Activated CD4-positive, alpha-beta T cell treated with anti-CD3 and anti-CD28 coated beads, Interleukin-2, amount 10 ng/mL, durations not matched to agents 24 days and 14 days (primary cell): ENCODE results near the gene COL5A2. TPM values are rescaled to one million over a fixed set of nuclear protein-coding genes. Genes with fewer than 3 reads are reported as not detected.
A peak's percentile ranks its signal among the peaks of the same experiment; 100 is the strongest.

ENCODE experiments used
- DNase-seq: peaks from one replicate; pipeline ENCODE4 v3.0.0; 2022
- H3K27ac Mint-ChIP-seq: one replicate; pipeline ENCODE4 v1.8.0; 2022; ENCODE audit warnings: mild to moderate bottlenecking, mixed read lengths
- H3K27me3 Mint-ChIP-seq: one replicate; pipeline ENCODE4 v1.8.0; 2022; ENCODE audit warnings: mixed read lengths
- H3K36me3 Mint-ChIP-seq: one replicate; pipeline ENCODE4 v1.8.0; 2022; ENCODE audit warnings: low read depth, mild to moderate bottlenecking, mixed read lengths
- H3K4me1 Mint-ChIP-seq: one replicate; pipeline ENCODE4 v1.8.0; 2021; ENCODE audit warnings: mixed read lengths
- H3K4me3 Mint-ChIP-seq: one replicate; pipeline ENCODE4 v1.8.0; 2022; ENCODE audit warnings: mild to moderate bottlenecking, moderate library complexity, mixed read lengths
- H3K9me3 Mint-ChIP-seq: one replicate; pipeline ENCODE4 v1.8.0; 2021; ENCODE audit warnings: mixed read lengths
- intact Hi-C: fragments of 100-400 bp; cut with micrococcal nuclease; formaldehyde crosslinking; loops from one replicate; pipeline ENCODE4 v1.15.1; 2023
- total RNA-seq: library from RNA; stranded (reverse); gene quantifications from 2 replicates; pipeline ENCODE4 v1.2.3, GENCODE V29; 2022

Gene COL5A2
- total RNA-seq: 0.49 and 0.66 TPM in 2 replicates

DNA sequence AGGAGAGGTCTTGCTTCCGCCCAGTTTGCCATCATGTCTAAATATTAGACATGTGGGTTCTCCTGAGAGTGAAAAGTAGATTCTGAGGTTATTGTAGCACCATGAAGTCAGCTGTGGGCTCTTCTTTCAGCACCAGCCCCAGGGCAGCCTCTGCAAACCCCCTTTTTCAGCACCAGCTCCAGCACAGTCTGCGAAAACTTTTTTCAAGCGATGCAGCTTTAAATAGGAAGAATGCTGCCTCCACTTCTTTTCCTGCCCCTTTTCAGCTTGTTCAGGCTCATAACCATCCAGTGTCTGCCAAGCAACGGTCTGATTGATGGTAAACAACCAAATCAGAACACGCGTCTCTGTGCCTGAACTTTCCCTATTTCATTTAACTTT lies at the start of gene COL5A2:
Gene COL5A2 (minus strand): TSS at position 192 of the 381 bp plus-strand sequence. CDS start 157 bp downstream, at position 35.
- intact Hi-C loops: no loop called here
- Mint-ChIP-seq H3K4me3 (no peak within 1 kb of the TSS), H3K36me3 (no peaks in the 10 kb centered on the region), H3K27ac (no peak within 1 kb of the TSS), H3K9me3 (no peaks in the 10 kb centered on the region), H3K4me1 (peaks cover 2% of the 10 kb centered on the region), H3K27me3 (peaks cover 21% of the 10 kb centered on the region)
- DNase-seq: no peak

DNA sequence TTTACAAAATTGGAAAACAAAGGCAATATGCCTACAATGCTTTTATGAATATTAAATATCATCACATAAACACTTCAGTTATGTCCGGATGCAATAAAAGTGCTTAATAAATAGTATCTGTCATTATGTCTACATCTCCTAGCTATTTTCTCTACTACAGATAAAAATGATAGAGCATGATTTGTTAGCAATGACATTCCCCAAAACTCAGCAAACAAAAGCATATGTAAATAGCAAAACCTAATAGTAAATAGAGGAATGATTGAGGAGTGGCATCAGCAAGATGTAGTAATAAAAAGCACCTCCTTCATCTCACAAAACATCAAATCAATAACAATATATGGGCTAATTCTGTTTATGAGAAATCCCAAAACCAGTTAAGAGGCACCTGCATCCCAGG lies 46.5 kb upstream of the COL5A2 start:
- no peak overlapping the region for H3K27ac Mint-ChIP-seq
- no peaks in the 10 kb centered on the region for H3K36me3 Mint-ChIP-seq
- H3K27me3 Mint-ChIP-seq: no peaks in the 10 kb centered on the region
- no peak overlapping the region for H3K4me3 Mint-ChIP-seq
- no peak for DNase-seq
- no peaks in the 10 kb centered on the region for H3K4me1 Mint-ChIP-seq
- H3K9me3 Mint-ChIP-seq: no peaks in the 10 kb centered on the region
- intact Hi-C loops: no loop called here

DNA sequence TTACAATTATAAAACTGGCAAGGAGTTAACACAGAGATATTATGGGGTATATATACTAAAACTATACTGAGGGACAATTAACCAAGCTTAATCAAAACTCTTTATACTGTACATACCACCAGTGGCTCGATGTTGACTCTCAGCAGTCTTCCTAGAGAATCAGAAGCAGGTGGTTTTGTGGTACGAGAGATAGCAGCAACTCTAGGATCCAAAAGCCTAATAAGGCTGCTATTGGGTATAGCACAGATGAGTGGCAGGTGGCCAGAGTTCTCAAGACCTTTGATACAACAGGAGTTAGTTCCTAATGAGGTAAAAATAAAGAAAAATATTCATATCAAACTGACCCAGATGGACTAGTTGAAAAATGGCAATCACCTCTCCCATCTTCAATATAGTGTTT lies 45.5 kb upstream of the COL5A2 start:
- H3K4me1 Mint-ChIP-seq: no peaks in the 10 kb centered on the region
- H3K27me3 Mint-ChIP-seq: no peaks in the 10 kb centered on the region
- no peaks in the 10 kb centered on the region for H3K9me3 Mint-ChIP-seq
- no peak overlapping the region for H3K27ac Mint-ChIP-seq
- DNase-seq: no peak
- H3K36me3 Mint-ChIP-seq: no peaks in the 10 kb centered on the region
- no peak overlapping the region for H3K4me3 Mint-ChIP-seq
- intact Hi-C loops: no loop called here

DNA sequence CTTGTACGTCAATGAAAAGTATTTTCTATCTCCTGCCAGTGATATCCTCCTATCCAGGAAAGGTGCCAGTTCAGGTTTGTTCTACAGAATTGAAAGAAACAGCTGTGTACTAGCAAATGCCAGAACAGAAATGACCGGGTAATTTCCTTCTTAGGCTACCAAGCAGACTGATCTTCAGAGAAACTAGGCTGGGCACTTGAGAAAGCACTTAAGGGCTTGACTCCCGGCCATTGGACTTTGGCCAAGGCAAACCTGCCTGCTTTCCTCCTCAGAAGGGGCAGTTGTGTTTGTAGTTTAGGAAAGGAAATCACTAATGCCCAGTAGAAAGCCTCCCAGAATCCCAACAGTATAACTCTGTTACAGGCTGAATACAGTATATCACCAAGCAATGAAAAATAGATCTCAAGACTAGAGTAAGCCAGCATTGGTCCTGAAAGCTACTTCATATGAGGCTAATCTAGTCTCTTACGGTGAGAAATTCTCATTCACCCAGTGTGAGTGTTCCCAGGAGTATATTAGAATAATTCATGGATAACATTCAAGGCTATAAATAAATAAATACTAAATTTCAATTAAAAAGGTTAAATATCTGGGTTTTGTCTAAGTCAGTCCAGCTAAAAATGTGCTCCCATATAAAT lies 43.0 kb upstream of the COL5A2 start:
- Mint-ChIP-seq H3K9me3 (no peaks in the 10 kb centered on the region), H3K4me1 (no peaks in the 10 kb centered on the region)

DNA sequence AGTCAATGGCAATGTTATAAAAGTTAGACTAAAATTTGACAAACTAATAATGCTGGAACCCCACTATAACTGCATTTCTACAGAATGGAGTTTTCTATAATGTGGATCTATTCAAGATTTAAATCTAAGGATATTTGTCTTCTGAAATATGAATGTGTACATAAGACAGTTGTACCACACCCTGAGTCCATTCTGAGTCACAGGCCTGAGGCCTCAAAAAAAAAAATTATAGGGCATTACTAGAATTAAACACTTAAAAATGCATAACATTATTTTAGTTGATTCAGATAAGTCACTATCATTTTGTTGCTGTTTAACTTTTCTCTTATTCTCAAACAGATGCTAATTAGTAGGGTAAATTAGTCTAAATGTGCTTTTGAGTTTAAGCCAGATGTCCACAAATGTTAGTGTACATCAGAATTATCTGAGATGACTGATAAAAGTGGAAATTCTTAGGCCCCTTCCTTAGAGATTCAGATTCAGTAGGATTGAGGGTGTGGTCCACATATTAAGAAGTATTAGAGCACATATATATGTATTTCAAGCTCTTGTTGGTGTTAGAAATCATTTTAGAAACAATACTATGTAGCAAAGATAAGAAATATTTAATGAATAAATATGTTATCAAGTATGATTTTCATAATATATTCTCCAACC lies 42.4 kb upstream of the COL5A2 start:
- intact Hi-C loops: no loop called here
- Mint-ChIP-seq H3K4me3 (no peak overlapping the region), H3K4me1 (no peaks in the 10 kb centered on the region), H3K27me3 (no peaks in the 10 kb centered on the region), H3K9me3 (no peaks in the 10 kb centered on the region), H3K27ac (no peak overlapping the region), H3K36me3 (no peaks in the 10 kb centered on the region)
- no peak for DNase-seq

More for the DNA sequence above, 43.0 kb upstream of the COL5A2 start:
- Mint-ChIP-seq H3K36me3 (no peaks in the 10 kb centered on the region), H3K27ac (no peak overlapping the region), H3K4me3 (no peak overlapping the region), H3K27me3 (no peaks in the 10 kb centered on the region)
- no peak for DNase-seq
- intact Hi-C loops: no loop called here

DNA sequence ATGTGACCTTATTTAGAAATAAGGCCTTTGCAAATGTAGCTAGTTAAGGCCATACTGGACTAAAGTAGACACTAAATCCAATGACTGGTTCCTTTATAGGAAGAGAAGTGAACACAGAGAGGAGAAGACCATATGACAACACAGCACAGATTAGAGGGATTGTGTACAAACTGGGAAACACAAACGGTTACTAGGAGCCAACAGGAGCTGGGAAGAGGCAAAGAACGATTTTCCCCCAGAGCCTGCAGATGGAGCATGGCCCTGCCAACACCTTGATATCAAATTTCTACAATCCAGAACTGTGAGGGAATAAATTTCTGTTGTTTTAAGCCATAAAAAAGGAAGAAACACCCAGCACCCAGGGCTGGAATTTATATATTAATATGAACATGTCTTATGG lies 38.7 kb upstream of the COL5A2 start:
- Mint-ChIP-seq H3K9me3 (no peaks in the 10 kb centered on the region), H3K4me1 (no peaks in the 10 kb centered on the region), H3K4me3 (no peak overlapping the region), H3K27ac (no peak overlapping the region), H3K36me3 (no peaks in the 10 kb centered on the region), H3K27me3 (no peaks in the 10 kb centered on the region)
- DNase-seq: no peak
- intact Hi-C loops: no loop called here

DNA sequence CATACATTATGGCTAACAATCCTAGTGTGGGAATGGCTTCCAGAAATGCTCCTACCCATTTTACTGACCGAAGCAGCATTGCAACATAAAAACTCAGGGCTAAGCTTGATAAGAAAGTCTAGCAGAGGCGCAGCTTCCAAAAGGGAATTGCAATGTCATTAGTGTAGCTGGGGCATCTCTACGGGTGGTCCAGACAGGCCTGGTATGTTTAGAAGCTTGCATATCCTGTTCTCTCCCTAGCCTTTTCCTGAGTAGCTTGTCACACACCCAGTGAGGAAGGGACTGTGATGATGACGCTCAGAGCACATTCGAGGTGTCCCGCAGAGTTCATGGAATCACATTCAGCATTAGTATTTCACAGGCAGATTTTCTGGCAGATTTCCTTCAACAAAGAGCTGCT lies 38.0 kb upstream of the COL5A2 start:
- Mint-ChIP-seq H3K4me3 (no peak overlapping the region), H3K9me3 (no peaks in the 10 kb centered on the region), H3K36me3 (no peaks in the 10 kb centered on the region), H3K4me1 (no peaks in the 10 kb centered on the region), H3K27me3 (no peaks in the 10 kb centered on the region), H3K27ac (no peak overlapping the region)
- no peak for DNase-seq
- intact Hi-C loops: no loop called here

DNA sequence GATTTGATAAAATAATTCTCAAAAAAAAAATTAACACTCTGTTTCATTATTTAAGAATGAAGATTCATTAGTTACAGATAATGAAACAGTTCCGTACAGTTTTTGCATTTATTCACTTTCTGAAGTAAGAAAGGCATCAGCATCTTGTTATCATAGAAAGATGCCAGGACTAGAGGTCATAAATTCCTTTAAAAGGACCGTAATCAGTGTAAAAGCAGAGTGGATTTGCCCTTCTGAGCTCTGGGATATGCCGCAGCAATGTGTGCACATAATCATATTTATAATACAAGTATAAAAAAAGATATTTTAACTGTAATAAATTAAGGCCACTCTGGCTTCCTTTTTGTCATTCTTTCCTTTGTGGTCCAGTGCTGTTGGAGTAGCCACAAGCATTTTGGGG lies 37.5 kb upstream of the COL5A2 start:
- DNase-seq: no peak
- H3K27ac Mint-ChIP-seq: no peak overlapping the region
- H3K27me3 Mint-ChIP-seq: no peaks in the 10 kb centered on the region
- no peak overlapping the region for H3K4me3 Mint-ChIP-seq
- no peaks in the 10 kb centered on the region for H3K9me3 Mint-ChIP-seq
- intact Hi-C loops: no loop called here
- no peaks in the 10 kb centered on the region for H3K4me1 Mint-ChIP-seq
- no peaks in the 10 kb centered on the region for H3K36me3 Mint-ChIP-seq

DNA sequence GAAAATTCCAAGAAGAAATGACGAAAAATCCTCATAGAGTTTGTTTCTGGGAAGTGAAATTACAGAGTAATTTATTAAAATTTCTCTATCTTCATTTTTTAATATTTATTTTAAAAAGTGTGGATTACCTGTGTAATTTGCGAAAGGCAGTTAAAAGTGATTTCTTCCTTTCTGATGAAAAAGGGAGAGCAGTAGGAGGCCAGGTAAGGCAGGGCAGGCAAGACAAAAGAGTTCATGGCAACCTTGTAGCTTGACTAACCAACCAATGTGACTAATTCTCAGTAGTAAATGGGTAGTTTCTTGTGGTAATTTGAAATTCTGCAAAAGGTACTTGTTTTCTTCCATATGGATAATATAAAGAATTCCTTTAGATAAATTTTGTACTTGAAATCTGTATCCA lies 34.9 kb upstream of the COL5A2 start:
- H3K9me3 Mint-ChIP-seq: no peaks in the 10 kb centered on the region
- H3K27ac Mint-ChIP-seq: no peak overlapping the region
- H3K27me3 Mint-ChIP-seq: no peaks in the 10 kb centered on the region
- intact Hi-C loops: loop anchor here (5.0 kb wide), 1 partner anchor 73 kb away; no protein-coding TSS in a partner anchor
- DNase-seq: no peak
- H3K4me1 Mint-ChIP-seq: peaks cover 1% of the 10 kb centered on the region
- H3K36me3 Mint-ChIP-seq: no peaks in the 10 kb centered on the region
- no peak overlapping the region for H3K4me3 Mint-ChIP-seq

DNA sequence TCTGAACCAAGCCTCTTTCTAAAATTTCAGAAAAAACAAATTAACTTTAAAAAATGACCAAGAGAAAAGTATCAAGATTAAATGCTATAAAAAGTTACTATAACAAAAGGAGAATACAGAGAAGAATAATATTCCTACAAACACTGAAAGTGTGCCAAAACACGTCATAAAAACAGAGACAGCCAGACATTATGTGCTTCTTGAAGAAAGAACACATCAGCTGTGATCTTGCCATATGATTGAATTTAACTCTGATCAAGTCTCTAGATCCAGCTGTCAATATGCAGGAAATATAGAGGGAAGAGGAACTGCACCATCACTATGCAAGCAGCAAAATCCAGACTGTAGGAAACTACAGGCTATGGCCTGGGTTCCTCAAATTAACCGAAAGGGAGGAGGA lies 33.7 kb upstream of the COL5A2 start:
- H3K27me3 Mint-ChIP-seq: no peaks in the 10 kb centered on the region
- no peaks in the 10 kb centered on the region for H3K36me3 Mint-ChIP-seq
- H3K27ac Mint-ChIP-seq: no peak overlapping the region
- intact Hi-C loops: loop anchor here (5.0 kb wide), 1 partner anchor 74 kb away; no protein-coding TSS in a partner anchor
- H3K9me3 Mint-ChIP-seq: no peaks in the 10 kb centered on the region
- H3K4me1 Mint-ChIP-seq: peaks cover 1% of the 10 kb centered on the region
- no peak for DNase-seq
- no peak overlapping the region for H3K4me3 Mint-ChIP-seq

DNA sequence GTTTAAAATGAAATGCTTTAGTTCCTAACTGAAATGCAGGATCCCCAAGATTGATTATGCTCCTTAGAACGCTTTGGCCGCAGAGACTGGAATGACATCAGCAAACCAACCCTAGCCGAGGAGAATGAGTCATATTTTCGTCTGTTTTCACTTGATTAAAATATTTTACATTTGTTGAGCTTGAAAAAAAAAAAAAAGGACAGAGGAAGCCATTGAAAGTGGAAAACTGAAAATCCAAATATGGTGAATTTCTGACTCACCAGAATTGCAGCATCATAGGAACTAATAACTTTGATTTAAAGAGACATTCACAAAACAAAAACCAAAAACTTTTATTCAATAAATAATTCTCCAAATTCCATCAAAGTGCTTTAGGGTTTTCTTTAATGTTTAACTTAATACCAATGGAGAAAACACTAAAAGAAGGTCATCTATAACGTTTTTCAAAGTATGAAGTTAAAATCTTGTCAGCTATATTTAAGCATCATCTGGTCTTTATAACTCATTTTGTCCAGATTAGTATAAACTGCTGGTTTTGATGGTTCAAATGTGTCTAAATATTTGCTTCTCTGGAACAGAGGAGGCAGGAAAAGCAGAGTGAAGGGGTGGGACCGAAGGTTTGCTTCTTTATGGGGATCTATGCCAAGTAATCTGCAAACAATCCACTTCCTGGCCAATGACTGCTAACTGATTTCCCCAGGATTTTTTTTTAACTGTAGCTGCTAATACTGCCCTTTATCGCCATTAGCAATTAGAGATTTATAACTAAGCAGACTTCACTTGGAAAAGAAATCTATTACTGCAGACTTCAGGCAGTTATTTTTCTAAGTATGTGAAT lies 30.9 kb upstream of the COL5A2 start:
- Mint-ChIP-seq H3K27ac (no peak overlapping the region), H3K4me3 (no peak overlapping the region), H3K36me3 (no peaks in the 10 kb centered on the region), H3K9me3 (no peaks in the 10 kb centered on the region), H3K4me1 (peaks cover 1% of the 10 kb centered on the region), H3K27me3 (no peaks in the 10 kb centered on the region)
- intact Hi-C loops: loop anchor here (5.0 kb wide), 1 partner anchor 77 kb away; no protein-coding TSS in a partner anchor
- no peak for DNase-seq

DNA sequence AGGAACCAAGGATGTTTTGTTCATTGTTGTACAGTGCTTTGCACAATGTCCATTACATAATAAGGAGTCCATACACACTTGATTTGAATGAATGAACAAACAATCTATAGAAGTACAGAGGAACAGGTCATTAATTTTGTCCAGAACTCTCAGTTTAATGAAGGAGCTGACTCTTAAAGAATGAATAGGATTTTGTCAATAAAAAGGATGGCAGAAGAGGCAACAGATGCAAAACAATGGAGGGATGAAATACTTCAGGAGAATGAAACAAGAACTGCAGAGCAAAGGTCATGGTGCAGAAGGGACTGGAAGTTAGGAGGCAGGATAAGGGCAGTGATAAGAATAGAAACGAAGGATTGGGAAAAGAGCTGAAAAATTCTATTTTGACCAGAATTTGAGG lies 28.7 kb upstream of the COL5A2 start:
- Mint-ChIP-seq H3K27me3 (no peaks in the 10 kb centered on the region), H3K4me1 (peaks cover 12% of the 10 kb centered on the region), H3K4me3 (no peak overlapping the region), H3K9me3 (no peaks in the 10 kb centered on the region), H3K36me3 (no peaks in the 10 kb centered on the region), H3K27ac (no peak overlapping the region)
- no peak for DNase-seq
- intact Hi-C loops: no loop called here

DNA sequence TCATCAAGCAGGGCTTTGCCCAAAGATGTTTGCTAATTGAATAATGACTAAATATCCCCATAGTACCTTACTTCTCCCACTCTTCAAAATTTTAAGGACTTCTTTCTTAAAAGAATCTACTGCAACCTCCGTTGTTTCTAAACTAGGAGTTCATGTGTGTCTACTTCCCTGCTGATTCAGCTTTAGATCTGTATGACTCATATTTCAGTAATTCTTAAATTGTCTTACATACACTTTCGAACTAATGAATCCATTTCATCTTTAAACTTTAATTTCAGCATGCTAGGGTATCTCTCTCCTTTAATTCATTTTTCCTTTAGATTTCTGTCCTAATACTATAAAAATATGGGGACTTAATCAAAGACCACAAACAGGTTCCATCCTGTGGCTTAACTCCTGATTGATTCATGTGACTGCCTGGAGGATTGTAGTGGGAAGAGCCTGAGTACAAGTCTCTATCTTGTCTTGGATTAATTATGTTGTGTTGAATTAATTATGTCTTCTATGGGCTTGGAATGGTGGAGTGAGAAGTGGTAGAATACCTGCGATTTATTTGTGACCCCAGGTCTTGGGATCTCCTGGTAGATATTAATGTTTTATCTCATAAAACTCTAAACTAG lies 24.9 kb upstream of the COL5A2 start:
- no peaks in the 10 kb centered on the region for H3K27me3 Mint-ChIP-seq
- H3K9me3 Mint-ChIP-seq: no peaks in the 10 kb centered on the region
- intact Hi-C loops: no loop called here
- H3K4me1 Mint-ChIP-seq: peaks cover 11% of the 10 kb centered on the region
- H3K27ac Mint-ChIP-seq: no peak overlapping the region
- no peaks in the 10 kb centered on the region for H3K36me3 Mint-ChIP-seq
- H3K4me3 Mint-ChIP-seq: peak overlapping the region; percentile 26
- no peak for DNase-seq
